ENCODE data around the gene KARS1.

DNA sequence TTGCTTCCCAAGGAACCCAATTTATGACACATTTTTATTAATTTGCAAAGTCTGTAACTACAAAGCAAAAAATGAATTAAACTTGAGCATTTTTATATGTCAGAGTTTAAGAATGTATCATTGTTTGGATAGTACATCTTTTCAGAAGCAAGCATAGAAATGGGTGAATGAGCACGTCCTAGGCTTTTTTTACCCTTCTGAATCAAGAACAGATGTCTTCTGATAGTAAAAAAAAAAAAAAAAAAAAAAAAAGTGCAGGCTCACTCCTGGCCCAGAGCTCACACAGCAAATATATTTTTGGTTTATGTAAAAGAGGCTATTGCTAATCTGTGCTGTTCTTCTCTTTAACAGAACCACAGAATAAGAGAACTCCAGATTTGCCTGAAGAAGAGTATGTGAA, 6.5 kb upstream of the KARS1 start:
- TF ChIP-seq CTCF (conservative IDR thresholded peaks at IDR 0.05; ENCODE audit: low read length) (no peak), EZH2phosphoT487 (IDR thresholded peaks at IDR 0.05; ENCODE audit: borderline replicate concordance, low read depth, low read length) (no peak)
